Esophagus (tissue), 2 donors: ENCODE data around the gene SLC26A9. TPM values are rescaled to one million over a fixed set of nuclear protein-coding genes. Genes with fewer than 3 reads are reported as not detected.

Source experiments
- H3K27ac ChIP-seq, 2 donors: one replicate each; pipeline ENCODE4 v1.5.1; 2013; ENCODE audit warnings: low read depth in 2 of 2, mild to moderate bottlenecking in 2 of 2, inconsistent platforms in 1 of 2, low read length in 1 of 2, moderate library complexity in 1 of 2
- H3K27me3 ChIP-seq, 2 donors: one replicate each; pipeline ENCODE4 v1.6.1; 2013; ENCODE audit warnings: low read length in 2 of 2, control low read depth in 1 of 2, mild to moderate bottlenecking in 1 of 2; ENCODE audit not compliant: insufficient read depth in 2 of 2, control insufficient read depth in 1 of 2
- H3K36me3 ChIP-seq, 2 donors: one replicate each; pipeline ENCODE4 v1.6.1; 2013; ENCODE audit warnings: low read length in 1 of 2; ENCODE audit not compliant: control insufficient read depth in 2 of 2, insufficient read depth in 2 of 2
- H3K4me1 ChIP-seq, 2 donors: one replicate each; pipeline ENCODE4 v1.6.1; 2013; ENCODE audit warnings: low read length in 1 of 2; ENCODE audit not compliant: control insufficient read depth in 2 of 2, insufficient read depth in 2 of 2
- H3K4me3 ChIP-seq, 2 donors: one replicate each; pipeline ENCODE4 v1.5.1; 2013; ENCODE audit warnings: low read length in 2 of 2, mild to moderate bottlenecking in 2 of 2, low read depth in 1 of 2, moderate library complexity in 1 of 2
- H3K9me3 ChIP-seq, 2 donors: one replicate each; pipeline ENCODE4 v1.6.1; 2013; ENCODE audit warnings: mild to moderate bottlenecking in 2 of 2, low read depth in 1 of 2, low read length in 1 of 2, moderate library complexity in 1 of 2; ENCODE audit not compliant: control insufficient read depth in 2 of 2, insufficient read depth in 1 of 2
- WGBS, 2 donors: extraction: QIAGEN DNeasy Blood & Tissue Kit; methylation state at CpG; one replicate each; pipeline ENCODE4 v1.1.7; 2013; 5-methylcytosine and 5-hydroxymethylcytosine counted together
- polyA plus RNA-seq, 2 donors: library from polyadenylated mRNA; stranded (reverse); fragments of 200-250 nt; gene quantifications; one replicate each; pipeline ENCODE4 v1.2.3, GENCODE V29; 2013
- donor health status: healthy with polysubstance abuse.
- donor health status: Bipolar disorder and iron deficiency.

The SLC26A9 gene
- polyA plus RNA-seq, 2 donors = 0.96 to 1.5 TPM

DNA sequence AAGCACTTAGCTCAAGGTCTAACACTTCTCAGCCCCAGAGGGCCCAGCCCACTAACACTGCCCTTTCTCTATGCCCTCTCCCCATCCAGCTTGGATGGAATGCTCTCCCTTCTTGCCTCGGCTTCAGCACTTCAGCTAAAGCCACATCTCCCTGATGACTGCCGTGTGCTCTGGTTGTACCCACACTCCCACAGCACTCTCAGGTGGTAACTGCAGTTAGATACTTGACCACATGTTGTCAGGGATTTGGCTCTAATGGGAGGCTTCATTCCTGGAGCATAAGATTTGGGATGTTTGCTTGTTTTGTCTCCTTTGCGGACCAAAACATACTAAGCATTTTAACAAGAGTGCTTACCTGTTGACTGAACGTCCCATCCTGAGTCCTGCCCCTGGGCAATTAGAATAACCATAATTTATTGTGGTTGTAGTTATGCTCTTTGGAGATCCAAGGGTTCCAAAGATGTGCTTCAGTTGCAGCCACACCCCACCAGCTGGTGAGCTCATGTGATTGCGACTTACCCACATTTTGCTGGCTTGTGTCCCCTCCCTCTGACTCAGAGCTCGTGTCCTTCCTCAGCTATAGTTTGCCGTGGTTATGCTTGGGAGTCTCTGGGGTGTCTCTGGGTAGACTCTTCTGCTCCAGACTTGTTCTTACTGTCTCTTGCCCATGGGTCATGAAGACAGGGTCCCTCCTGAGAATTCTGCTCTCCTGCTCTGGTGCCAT lies 7.7 kb upstream of the SLC26A9 start:
- Histone ChIP-seq H3K9me3 (no peaks in the 10 kb centered on the region), H3K4me3 (no peak overlapping the region), H3K27ac (no peak overlapping the region), H3K36me3 (no peaks in the 10 kb centered on the region), H3K4me1 (peaks cover 0 to 7% of the 10 kb centered on the region in 2 donors), H3K27me3 (peaks cover 2 to 4% of the 10 kb centered on the region in 2 donors)
- WGBS, 2 donors = 50 to 64% methylated on average over 7 of the region's 7 CpGs

DNA sequence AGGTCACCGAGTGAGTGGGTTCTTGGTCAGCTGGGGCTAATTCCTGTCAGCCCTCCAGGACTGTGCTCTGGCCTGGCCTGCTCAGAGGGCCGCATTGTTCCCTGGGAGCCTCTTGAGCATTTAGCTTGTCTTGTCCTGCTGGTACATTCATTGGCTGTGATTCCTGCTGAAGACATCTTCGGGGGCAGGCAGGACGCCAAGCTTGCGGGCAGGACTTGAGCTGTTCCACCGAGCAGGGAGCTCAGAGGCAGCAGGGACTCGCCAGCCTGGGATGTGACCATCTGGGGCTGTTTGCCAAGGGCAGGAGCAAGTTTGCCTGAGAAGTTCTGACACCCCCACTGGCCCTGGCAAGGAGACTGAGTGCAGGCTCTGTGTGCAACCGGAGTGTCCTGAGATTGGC lies 7.0 kb upstream of the SLC26A9 start:
- Histone ChIP-seq H3K27me3 (peaks cover 2 to 4% of the 10 kb centered on the region in 2 donors), H3K9me3 (no peaks in the 10 kb centered on the region), H3K4me3 (no peak overlapping the region), H3K27ac (no peak overlapping the region), H3K36me3 (no peaks in the 10 kb centered on the region), H3K4me1 (peaks cover 0 to 7% of the 10 kb centered on the region in 2 donors)
- 39 to 45% methylated on average over 8 of the region's 8 CpGs for WGBS, 2 donors

DNA sequence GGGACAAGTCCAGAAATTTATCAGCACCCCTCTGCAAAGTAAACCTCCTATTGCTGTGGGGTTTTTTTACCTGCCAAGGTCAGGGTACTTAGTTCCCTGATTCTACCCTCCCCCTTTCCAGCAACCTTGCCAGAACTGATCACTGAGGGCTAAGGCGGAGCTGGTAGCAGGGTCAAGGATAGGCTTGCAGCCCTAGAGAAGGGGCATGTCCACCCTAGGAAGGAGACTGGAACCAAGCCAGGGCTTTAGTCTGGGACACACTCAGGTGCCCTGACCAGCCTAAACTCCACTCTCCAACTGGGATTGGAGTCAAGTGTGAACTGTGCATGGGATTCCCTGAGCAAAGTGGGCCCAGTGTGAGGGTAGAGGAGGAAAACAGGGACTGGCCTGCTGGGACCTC lies 6.5 kb upstream of the SLC26A9 start:
- peaks cover 0 to 7% of the 10 kb centered on the region in 2 donors for H3K4me1 ChIP-seq

DNA sequence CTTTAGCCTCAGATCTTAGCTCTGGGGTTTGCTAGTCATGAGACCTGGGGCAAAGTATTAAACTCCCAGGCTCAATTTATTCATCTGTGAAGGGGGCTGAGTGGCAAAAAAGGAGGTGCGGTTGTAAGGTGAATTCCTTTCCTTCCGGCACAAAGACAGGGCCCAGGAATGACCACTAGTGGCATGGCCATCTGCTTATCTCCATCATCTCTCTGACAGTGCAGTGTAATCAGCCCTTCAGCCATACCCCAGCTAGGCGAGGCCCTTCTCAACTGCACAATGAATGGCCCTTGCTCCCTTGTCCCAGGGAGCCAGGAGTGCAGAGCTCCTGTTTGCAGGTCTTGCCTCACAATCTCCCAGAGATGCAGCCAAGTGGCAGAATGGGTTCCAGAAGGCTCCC lies 5.6 kb upstream of the SLC26A9 start:
- H3K4me1 ChIP-seq = peaks cover 0 to 7% of the 10 kb centered on the region in 2 donors
- H3K36me3 ChIP-seq = no peaks in the 10 kb centered on the region
- H3K27ac ChIP-seq = no peak overlapping the region
- 94 to 96% methylated on average over 3 of the region's 3 CpGs for WGBS, 2 donors
- peaks cover 0 to 7% of the 10 kb centered on the region in 2 donors for H3K27me3 ChIP-seq
- no peaks in the 10 kb centered on the region for H3K9me3 ChIP-seq
- no peak overlapping the region for H3K4me3 ChIP-seq

More for the DNA sequence above, 6.5 kb upstream of the SLC26A9 start:
- no peak overlapping the region for H3K27ac ChIP-seq
- no peaks in the 10 kb centered on the region for H3K9me3 ChIP-seq
- 75 to 92% methylated on average over 1 of the region's 1 CpG for WGBS, 2 donors
- peaks cover 0 to 4% of the 10 kb centered on the region in 2 donors for H3K27me3 ChIP-seq
- no peaks in the 10 kb centered on the region for H3K36me3 ChIP-seq
- no peak overlapping the region for H3K4me3 ChIP-seq

DNA sequence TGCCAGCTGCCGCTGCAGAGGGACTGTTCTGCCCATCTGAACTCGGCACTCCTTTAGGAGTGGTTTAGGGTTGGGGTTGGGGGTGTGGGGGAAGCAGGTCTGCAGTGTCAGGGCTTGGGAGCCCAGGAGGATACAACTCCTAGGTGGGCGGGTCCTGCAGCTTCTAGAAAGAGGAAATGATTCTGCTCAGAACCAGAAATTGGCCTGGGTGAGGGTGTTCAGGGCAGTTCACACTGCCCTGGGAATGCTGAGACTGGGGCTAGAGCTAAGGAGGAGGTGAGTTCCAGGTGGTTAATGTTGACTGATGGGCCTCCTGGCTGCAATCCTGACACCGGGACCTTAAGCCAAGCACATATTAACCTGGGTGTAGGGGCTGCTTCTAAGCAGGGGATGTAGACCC lies 4.8 kb upstream of the SLC26A9 start:
- no peaks in the 10 kb centered on the region for H3K9me3 ChIP-seq
- H3K27me3 ChIP-seq = peaks cover 4 to 7% of the 10 kb centered on the region in 2 donors
- WGBS, 2 donors = 77 to 91% methylated on average over 4 of the region's 4 CpGs
- H3K4me1 ChIP-seq = peaks cover 0 to 7% of the 10 kb centered on the region in 2 donors
- H3K27ac ChIP-seq = no peak overlapping the region
- H3K36me3 ChIP-seq = no peaks in the 10 kb centered on the region
- H3K4me3 ChIP-seq = no peak overlapping the region

DNA sequence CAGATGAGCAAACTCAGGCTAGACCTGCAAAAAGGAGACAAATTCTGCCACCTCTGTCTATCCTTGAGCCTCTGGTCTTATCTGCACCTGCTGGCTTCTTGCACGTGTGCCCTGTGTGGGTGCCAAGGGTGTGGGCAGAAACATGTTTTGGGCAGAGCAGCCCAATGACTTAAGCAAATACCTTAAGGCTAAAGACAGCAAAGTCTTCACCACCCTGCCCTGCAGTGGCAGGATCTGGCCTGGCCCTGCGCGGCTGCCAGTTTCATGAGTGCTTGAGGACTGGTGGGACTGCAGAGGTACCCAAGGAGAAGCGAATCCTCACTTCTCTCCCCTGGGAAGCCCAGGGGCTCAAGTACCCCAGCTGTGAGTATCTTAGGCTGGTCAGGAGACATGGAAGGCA lies 3.8 kb upstream of the SLC26A9 start:
- Histone ChIP-seq H3K36me3 (no peaks in the 10 kb centered on the region), H3K9me3 (no peaks in the 10 kb centered on the region), H3K4me3 (no peak overlapping the region), H3K27me3 (peaks cover 4 to 7% of the 10 kb centered on the region in 2 donors), H3K4me1 (peaks cover 0 to 7% of the 10 kb centered on the region in 2 donors), H3K27ac (no peak overlapping the region)
- 39 to 51% methylated on average over 4 of the region's 4 CpGs for WGBS, 2 donors

DNA sequence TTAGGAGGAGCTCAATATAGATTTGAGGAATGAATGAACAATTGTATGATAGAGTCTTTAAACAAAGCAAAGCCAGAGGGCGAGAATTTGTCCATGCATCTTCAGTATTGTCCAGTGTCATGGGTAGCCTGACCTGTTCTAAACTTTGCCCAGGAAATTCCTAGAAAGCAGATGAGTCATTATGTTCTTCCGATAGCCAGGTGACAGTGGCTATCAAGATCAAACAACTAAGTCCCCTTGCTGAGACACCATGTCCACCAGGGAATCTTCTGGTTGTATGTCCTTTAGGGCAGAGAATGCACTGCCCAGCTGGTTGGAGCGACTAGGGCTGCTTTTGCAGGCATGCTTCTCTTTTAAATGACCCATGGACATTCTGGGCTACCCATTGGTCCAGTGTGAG lies 1.8 kb upstream of the SLC26A9 start:
- Histone ChIP-seq H3K9me3 (no peaks in the 10 kb centered on the region), H3K4me3 (no peak overlapping the region), H3K27me3 (peaks cover 7% of the 10 kb centered on the region in 2 donors), H3K36me3 (no peaks in the 10 kb centered on the region), H3K27ac (no peak overlapping the region), H3K4me1 (peaks cover 0 to 3% of the 10 kb centered on the region in 2 donors)
- WGBS, 2 donors = 73 to 79% methylated on average over 3 of the region's 3 CpGs

DNA sequence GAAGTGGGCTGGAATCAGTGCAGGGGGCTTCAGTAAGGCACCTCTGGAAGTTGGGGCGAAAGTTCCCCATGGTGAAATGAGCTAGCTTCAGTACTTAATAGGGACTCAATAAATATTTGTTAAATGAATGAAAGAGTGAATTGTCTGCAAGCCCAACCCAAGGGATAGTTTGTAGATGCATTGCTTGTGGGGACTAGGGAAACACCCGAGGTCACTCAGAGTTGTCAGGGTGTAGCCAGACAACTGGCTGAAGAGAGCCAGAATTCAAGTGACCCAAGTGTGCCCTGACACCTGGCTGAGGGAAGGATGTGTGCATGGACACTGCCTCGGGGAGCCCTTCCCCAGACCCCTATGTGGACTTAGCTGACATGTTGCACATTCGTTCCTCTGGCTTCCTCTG lies 1.3 kb upstream of the SLC26A9 start:
- WGBS, 2 donors = 65 to 66% methylated on average over 4 of the region's 4 CpGs
- H3K27me3 ChIP-seq = peaks cover 7% of the 10 kb centered on the region in 2 donors
- no peak overlapping the region for H3K4me3 ChIP-seq
- no peak overlapping the region for H3K27ac ChIP-seq
- H3K9me3 ChIP-seq = no peaks in the 10 kb centered on the region
- no peaks in the 10 kb centered on the region for H3K36me3 ChIP-seq
- H3K4me1 ChIP-seq = peaks cover 0 to 3% of the 10 kb centered on the region in 2 donors

DNA sequence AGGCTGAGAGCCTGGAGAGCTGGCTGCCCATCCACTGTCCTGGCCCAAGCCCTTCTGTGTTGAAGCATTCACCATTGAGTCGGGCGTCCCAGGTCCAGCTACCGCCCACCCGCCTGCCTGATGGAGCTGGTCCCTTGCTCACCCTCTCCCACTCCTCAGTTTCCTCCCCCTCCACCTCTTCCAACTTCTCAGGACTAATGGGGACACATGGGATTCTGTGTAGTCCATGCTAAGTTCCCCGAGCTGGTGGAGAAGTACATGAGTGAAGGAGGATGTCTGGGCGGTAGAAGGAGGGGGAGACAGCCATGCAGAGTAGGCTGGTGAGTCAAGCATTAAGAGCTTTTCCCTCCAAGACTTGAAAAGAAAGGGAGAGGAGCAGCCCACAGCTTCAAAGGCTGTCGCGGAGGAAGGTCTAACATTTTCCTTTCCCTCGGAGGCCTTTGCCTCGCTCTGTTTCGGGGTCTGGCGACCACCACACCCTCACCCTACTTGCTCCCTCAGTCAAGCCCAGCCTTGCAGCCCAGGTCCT lies 561 bp downstream of the SLC26A9 start:
- H3K27ac ChIP-seq = no peak overlapping the region
- WGBS, 2 donors = 58 to 77% methylated on average over 12 of the region's 12 CpGs
- no peaks in the 10 kb centered on the region for H3K9me3 ChIP-seq
- H3K4me1 ChIP-seq = peaks cover 0 to 3% of the 10 kb centered on the region in 2 donors
- H3K27me3 ChIP-seq = peaks cover 3 to 10% of the 10 kb centered on the region in 2 donors
- no peak overlapping the region for H3K4me3 ChIP-seq
- no peaks in the 10 kb centered on the region for H3K36me3 ChIP-seq

DNA sequence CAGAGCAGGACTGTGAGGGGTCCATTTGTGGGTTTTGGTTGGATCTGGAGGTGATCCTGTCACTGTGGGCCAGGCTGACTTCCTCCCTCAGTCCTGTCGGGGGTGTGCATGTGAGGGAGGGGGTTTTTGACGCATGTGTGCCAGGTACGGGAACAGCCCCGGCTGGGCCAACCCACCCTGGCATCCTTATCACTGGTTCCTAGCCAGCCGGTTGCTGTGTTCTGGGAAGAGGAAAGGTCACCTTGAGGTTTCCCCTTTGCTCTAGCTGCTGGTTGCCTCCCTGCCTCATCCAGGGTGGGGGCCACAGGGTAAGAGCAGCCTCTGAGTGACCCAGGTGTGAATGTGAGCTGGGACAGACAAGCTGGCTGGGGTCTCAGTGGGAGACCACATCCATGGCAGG lies 2.5 kb downstream of the SLC26A9 start:
- no peaks in the 10 kb centered on the region for H3K9me3 ChIP-seq
- H3K27ac ChIP-seq = no peak overlapping the region
- peaks cover 3 to 11% of the 10 kb centered on the region in 2 donors for H3K27me3 ChIP-seq
- no peaks in the 10 kb centered on the region for H3K36me3 ChIP-seq
- WGBS, 2 donors = 61 to 71% methylated on average over 5 of the region's 5 CpGs
- H3K4me3 ChIP-seq = no peak overlapping the region
- H3K4me1 ChIP-seq = peaks cover 3 to 5% of the 10 kb centered on the region in 2 donors
